Transverse colon (tissue), 4 donors: ENCODE results near the gene COPZ1.

Source experiments
- EP300 ChIP-seq: sonication (generic); formaldehyde crosslinking; IDR thresholded peaks from one replicate; pipeline ENCODE4 v1.6.1; 2017; ENCODE audit warnings: antibody characterized with exemption, low read depth
- POLR2A ChIP-seq: fragments of 450-650 bp; IDR thresholded peaks from one replicate; pipeline ENCODE4 v1.6.1; 2016; ENCODE audit warnings: antibody characterized with exemption, mild to moderate bottlenecking, moderate library complexity
- POLR2AphosphoS5 ChIP-seq, 3 donors: sonication (generic); formaldehyde crosslinking; IDR thresholded peaks; one replicate each; pipeline ENCODE4 v1.6.1; 2016; ENCODE audit warnings: antibody characterized with exemption in 3 of 3
- TF ChIP-seq, protein P1 (sequence below), 5 experiments: fragments of 200-600 bp in 3 of 5; fragments of 450-650 bp in 2 of 5; sonication (generic) in 3 of 5; IDR thresholded peaks; 1 replicate in 2 of 5; 2 replicates in 3 of 5; pipeline ENCODE4 v1.5.1; 2016 to 2017; ENCODE audit warnings: antibody characterized with exemption in 5 of 5, inconsistent platforms in 3 of 5, mild to moderate bottlenecking in 2 of 5, moderate library complexity in 1 of 5

DNA sequence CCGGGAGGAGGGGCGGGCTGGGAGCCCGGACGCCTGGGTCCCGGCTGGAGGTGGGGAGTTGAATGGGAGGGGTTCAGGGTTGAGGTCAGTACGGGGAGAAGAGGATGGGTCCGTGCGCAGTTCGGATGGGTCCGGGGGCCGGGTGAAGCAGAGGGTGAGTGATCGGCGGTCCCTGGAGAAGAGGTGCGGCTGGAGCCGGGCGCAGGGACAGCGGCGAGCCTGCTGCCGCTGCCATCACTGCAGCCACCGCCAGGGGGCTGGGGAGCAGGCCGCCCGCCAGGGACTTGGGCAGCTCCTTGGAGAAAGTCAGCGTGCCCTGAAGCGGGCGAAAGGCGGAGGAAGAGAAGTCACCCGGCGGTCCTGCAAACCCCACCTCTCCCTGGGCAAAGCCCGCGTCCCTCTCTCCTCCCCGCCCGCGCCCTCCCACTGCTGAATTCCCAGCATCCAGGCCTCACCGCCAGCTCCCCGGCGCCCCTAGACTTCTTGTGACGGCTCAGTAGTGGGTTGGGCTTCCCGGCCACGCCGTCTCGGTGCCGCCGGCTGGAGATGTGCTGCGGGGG lies 45.3 kb downstream of the COPZ1 start:
- TF ChIP-seq, protein P1, sequence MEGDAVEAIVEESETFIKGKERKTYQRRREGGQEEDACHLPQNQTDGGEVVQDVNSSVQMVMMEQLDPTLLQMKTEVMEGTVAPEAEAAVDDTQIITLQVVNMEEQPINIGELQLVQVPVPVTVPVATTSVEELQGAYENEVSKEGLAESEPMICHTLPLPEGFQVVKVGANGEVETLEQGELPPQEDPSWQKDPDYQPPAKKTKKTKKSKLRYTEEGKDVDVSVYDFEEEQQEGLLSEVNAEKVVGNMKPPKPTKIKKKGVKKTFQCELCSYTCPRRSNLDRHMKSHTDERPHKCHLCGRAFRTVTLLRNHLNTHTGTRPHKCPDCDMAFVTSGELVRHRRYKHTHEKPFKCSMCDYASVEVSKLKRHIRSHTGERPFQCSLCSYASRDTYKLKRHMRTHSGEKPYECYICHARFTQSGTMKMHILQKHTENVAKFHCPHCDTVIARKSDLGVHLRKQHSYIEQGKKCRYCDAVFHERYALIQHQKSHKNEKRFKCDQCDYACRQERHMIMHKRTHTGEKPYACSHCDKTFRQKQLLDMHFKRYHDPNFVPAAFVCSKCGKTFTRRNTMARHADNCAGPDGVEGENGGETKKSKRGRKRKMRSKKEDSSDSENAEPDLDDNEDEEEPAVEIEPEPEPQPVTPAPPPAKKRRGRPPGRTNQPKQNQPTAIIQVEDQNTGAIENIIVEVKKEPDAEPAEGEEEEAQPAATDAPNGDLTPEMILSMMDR (IDR thresholded peaks at IDR 0.05): peak; percentile 87 to 93 (median 92)
- TF ChIP-seq POLR2A (no peak), EP300 (no peak), POLR2AphosphoS5 (IDR thresholded peaks at IDR 0.05) (peak in 1 of 3 donors; percentile 11)
